Measurements from ENCODE around the gene PIPOX. TPM values are rescaled to one million over a fixed set of nuclear protein-coding genes. Genes with fewer than 3 reads are reported as not detected.

PIPOX gene
- total RNA-seq, 2 experiments from 2014 or later: 2.5 to 4.2 TPM

GRCh38 chr17:29099527-29099926, 56.6 kb downstream of the PIPOX start:
- Mint-ChIP-seq H3K9me3 (no peaks in the 10 kb centered on the region), H3K4me1 (ENCODE audit: low read depth) (peaks cover 6% of the 10 kb centered on the region), H3K4me3 (no peak overlapping the region), H3K27ac (no peak overlapping the region), H3K27me3 (ENCODE audit: low read depth) (no peaks in the 10 kb centered on the region), H3K36me3 (ENCODE audit: low read depth) (peaks cover 6% of the 10 kb centered on the region)
- DNase-seq: no peak
- intact Hi-C loops (cut with micrococcal nuclease): no loop called here
- CTCF ChIA-PET: interaction anchor here (1.5 kb wide), 1 partner anchor 146 kb away, joined by 4 read pairs; no protein-coding TSS in a partner anchor

DNA sequence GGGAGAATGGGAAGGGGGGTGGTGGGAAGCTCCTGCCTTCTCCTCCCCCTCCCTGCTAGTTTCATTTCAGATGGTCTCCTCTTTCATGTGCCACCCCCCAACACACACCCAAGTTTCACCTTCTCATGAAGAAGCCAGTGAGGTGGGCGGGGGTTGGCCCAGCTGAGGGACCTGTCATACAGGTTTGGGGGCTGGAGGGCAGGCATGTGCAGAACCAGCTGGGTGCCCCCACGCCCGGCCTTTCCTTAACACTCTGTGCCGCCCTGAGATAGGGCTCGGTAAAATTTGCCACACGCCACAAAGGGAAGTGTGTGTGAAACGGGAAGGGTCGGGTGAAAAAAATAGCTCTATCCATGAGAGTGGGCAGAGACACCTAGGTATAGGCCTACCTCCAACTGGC, 57.4 kb downstream of the PIPOX start:
- Mint-ChIP-seq H3K9me3 (no peaks in the 10 kb centered on the region), H3K4me3 (no peak overlapping the region), H3K4me1 (ENCODE audit: low read depth) (peaks cover 6% of the 10 kb centered on the region), H3K36me3 (ENCODE audit: low read depth) (peaks cover 6% of the 10 kb centered on the region), H3K27me3 (ENCODE audit: low read depth) (no peaks in the 10 kb centered on the region), H3K27ac (no peak overlapping the region)
- CTCF ChIA-PET: interaction anchor here (0.6 to 3.2 kb wide), 6 partner anchors 9 to 330 kb away, joined by 3 to 13 read pairs (median 4); no protein-coding TSS in a partner anchor
- intact Hi-C loops (cut with micrococcal nuclease): no loop called here
- no peak for DNase-seq

DNA sequence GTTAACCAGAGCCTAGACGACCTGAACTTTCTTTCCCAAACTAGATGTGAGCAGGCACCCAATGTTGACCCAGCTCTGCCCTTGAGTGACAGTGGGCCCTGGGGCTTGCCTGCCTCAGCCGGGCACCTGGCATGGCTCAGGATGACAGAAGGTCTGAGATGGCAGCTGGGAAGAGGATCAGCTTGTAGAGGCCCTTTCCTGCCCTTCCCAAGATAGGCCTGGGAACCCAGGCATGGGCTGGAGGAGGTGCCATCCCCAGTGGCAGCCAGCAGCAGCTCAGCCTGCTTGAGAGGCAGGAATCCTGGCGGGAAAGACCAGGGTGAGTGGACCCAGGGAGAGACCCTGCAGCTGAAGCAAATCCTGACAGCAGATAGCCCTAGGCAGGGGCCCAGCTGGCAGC, 59.1 kb downstream of the PIPOX start:
- H3K9me3 Mint-ChIP-seq: no peaks in the 10 kb centered on the region
- no peak for DNase-seq
- no peak overlapping the region for H3K27ac Mint-ChIP-seq
- peaks cover 6% of the 10 kb centered on the region for H3K36me3 Mint-ChIP-seq (ENCODE audit: low read depth)
- H3K4me3 Mint-ChIP-seq: no peak overlapping the region
- peaks cover 6% of the 10 kb centered on the region for H3K4me1 Mint-ChIP-seq (ENCODE audit: low read depth)
- intact Hi-C loops (cut with micrococcal nuclease): no loop called here
- H3K27me3 Mint-ChIP-seq (ENCODE audit: low read depth): no peaks in the 10 kb centered on the region
- CTCF ChIA-PET: interaction anchor here (1.2 to 3.2 kb wide), 2 partner anchors 10 to 136 kb away, joined by 4 to 13 read pairs; no protein-coding TSS in a partner anchor

DNA sequence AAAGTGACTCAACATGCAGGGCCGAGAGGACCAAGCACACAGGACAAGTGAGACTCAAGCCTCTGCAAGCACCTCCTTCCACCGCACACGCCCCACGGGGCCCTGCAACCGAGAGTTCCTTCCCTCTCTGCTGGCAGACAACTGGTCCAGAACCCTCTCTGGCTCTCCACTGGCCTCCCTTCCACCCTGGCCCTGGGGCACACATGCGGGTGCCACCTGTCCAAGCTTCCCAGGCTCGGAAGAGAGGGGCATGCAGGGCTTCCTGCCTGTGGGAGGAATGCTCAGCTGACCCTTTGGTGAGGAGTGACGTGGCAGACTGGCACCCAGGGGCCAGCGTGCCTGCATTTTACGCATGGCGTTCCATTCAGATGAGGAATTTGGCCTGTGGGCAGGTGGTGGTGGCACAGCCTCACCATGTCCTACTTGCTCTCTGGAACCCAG, 59.8 kb downstream of the PIPOX start:
- CTCF ChIA-PET: interaction anchor here (3.2 kb wide), 1 partner anchor 137 kb away, joined by 13 read pairs; no protein-coding TSS in a partner anchor
- Mint-ChIP-seq H3K4me1 (ENCODE audit: low read depth) (peaks cover 6% of the 10 kb centered on the region), H3K27ac (no peak overlapping the region)

GRCh38 chr17:29103341-29103740, 60.4 kb downstream of the PIPOX start:
- Mint-ChIP-seq H3K9me3 (no peaks in the 10 kb centered on the region), H3K4me3 (no peak overlapping the region), H3K4me1 (ENCODE audit: low read depth) (peaks cover 6% of the 10 kb centered on the region), H3K27ac (no peak overlapping the region), H3K27me3 (ENCODE audit: low read depth) (no peaks in the 10 kb centered on the region), H3K36me3 (ENCODE audit: low read depth) (peaks cover 4% of the 10 kb centered on the region)
- CTCF ChIA-PET: interaction anchor here (3.2 kb wide), 1 partner anchor 138 kb away, joined by 13 read pairs; no protein-coding TSS in a partner anchor
- intact Hi-C loops (cut with micrococcal nuclease): no loop called here
- DNase-seq: no peak

More for the DNA sequence above, 59.8 kb downstream of the PIPOX start:
- H3K27me3 Mint-ChIP-seq (ENCODE audit: low read depth): no peaks in the 10 kb centered on the region
- intact Hi-C loops (cut with micrococcal nuclease): no loop called here
- DNase-seq: no peak
- H3K36me3 Mint-ChIP-seq (ENCODE audit: low read depth): peaks cover 6% of the 10 kb centered on the region
- H3K9me3 Mint-ChIP-seq: no peaks in the 10 kb centered on the region
- H3K4me3 Mint-ChIP-seq: no peak overlapping the region

Other genes starting within 250 kb of the PIPOX start
- gene FAM222B, start 200.4 kb upstream of the PIPOX start, total RNA-seq: 10 to 100 TPM; 11.2 TPM
- gene ERAL1, start 188.1 kb upstream of the PIPOX start, total RNA-seq: 10 to 100 TPM; 51.2 to 60.4 TPM
- gene FLOT2, start 145.4 kb upstream of the PIPOX start, total RNA-seq: 10 to 100 TPM; 66.0 to 71.5 TPM
- 10 to 100 TPM; 20.1 to 20.9 TPM for gene DHRS13, start 140.1 kb upstream of the PIPOX start, total RNA-seq
- 10 to 100 TPM; 52.8 to 56.7 TPM for gene PHF12, start 91.6 kb upstream of the PIPOX start, total RNA-seq
- gene SEZ6, start 37.1 kb upstream of the PIPOX start, total RNA-seq: not detected
- 10 to 100 TPM; 23.8 to 25.0 TPM for gene MYO18A, start 137.3 kb downstream of the PIPOX start, total RNA-seq
- gene CRYBA1, start 203.7 kb downstream of the PIPOX start, total RNA-seq: not detected

Data from activated naive CD4-positive, alpha-beta T cell treated with anti-CD3 and anti-CD28 coated beads for 36 hours (primary cell).